ENCODE measurements around the gene NAA25. TPM values are rescaled to one million over a fixed set of nuclear protein-coding genes. Genes with fewer than 3 reads are reported as not detected.
"Not testable (repeated sequence)": the region's sequence is repeated elsewhere in the genome, so short reads cannot be mapped to it uniquely, and the experiment has no call there.

Gene NAA25
- total RNA-seq, 1 experiment from 2014 or later: 55.0 TPM

DNA sequence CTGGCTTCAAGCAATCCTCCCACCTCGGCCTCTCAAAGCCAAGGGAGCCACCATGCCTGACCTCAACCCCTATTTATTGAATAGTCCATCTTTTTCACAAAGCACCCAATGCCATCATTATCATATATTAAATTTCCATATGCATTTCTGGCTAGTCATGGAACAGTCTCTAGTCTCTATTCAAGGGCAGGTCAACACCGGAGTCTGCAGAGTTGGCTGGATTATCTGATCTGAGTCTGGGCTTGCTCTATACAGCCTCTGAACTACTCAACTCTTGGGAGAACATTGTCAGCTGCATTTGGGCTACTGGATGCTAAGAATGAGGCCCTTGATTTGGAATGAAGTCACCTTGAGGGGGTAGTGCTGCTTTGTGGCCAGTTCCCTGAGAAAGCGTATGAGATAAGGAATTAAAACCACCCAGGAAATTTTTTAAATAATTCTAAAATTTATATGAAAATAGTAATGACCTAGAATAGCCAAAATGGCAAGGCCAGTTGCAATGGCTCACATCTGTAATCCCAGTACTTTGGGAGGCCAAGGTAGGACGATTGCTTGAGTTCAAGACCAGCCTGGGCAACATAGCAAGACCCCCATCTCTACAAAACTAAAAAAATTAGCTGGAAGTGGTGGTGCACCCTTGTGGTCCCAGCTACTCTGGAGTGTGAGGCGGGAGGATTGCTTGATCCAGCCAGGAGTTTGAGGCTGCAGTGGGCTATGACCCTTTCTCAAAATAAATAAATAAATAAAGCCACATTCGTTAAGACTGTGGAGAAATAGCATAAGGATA lies 6.9 kb upstream of the NAA25 start:
- Mint-ChIP-seq H3K4me3 (ENCODE audit: low read depth, unreplicated experiment) (no peak overlapping the region), H3K4me1 (ENCODE audit: low read depth, unreplicated experiment) (peaks cover 40% of the 10 kb centered on the region), H3K27ac (ENCODE audit: unreplicated experiment) (no peak overlapping the region), H3K36me3 (ENCODE audit: insufficient read depth, unreplicated experiment) (peaks cover 14% of the 10 kb centered on the region), H3K27me3 (ENCODE audit: unreplicated experiment) (no peaks in the 10 kb centered on the region), H3K9me3 (ENCODE audit: low read depth, unreplicated experiment) (no peaks in the 10 kb centered on the region)
- no TSS peak for BruUV-seq (replicated peaks)
- no peak for DNase-seq
- intact Hi-C loops (cut with micrococcal nuclease; ENCODE audit: unreplicated experiment): loop anchor here (10.0 kb wide), 1 partner anchor 269 kb away; the partner anchor contains the start of gene HECTD4
- CTCF ChIA-PET: interaction anchor here (0.6 kb wide), 1 partner anchor 17 kb away, joined by 4 read pairs; no protein-coding TSS in a partner anchor
- TF ChIP-seq, protein P1, sequence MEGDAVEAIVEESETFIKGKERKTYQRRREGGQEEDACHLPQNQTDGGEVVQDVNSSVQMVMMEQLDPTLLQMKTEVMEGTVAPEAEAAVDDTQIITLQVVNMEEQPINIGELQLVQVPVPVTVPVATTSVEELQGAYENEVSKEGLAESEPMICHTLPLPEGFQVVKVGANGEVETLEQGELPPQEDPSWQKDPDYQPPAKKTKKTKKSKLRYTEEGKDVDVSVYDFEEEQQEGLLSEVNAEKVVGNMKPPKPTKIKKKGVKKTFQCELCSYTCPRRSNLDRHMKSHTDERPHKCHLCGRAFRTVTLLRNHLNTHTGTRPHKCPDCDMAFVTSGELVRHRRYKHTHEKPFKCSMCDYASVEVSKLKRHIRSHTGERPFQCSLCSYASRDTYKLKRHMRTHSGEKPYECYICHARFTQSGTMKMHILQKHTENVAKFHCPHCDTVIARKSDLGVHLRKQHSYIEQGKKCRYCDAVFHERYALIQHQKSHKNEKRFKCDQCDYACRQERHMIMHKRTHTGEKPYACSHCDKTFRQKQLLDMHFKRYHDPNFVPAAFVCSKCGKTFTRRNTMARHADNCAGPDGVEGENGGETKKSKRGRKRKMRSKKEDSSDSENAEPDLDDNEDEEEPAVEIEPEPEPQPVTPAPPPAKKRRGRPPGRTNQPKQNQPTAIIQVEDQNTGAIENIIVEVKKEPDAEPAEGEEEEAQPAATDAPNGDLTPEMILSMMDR (IDR thresholded peaks at IDR 0.05; ENCODE audit: unreplicated experiment): no peak

DNA sequence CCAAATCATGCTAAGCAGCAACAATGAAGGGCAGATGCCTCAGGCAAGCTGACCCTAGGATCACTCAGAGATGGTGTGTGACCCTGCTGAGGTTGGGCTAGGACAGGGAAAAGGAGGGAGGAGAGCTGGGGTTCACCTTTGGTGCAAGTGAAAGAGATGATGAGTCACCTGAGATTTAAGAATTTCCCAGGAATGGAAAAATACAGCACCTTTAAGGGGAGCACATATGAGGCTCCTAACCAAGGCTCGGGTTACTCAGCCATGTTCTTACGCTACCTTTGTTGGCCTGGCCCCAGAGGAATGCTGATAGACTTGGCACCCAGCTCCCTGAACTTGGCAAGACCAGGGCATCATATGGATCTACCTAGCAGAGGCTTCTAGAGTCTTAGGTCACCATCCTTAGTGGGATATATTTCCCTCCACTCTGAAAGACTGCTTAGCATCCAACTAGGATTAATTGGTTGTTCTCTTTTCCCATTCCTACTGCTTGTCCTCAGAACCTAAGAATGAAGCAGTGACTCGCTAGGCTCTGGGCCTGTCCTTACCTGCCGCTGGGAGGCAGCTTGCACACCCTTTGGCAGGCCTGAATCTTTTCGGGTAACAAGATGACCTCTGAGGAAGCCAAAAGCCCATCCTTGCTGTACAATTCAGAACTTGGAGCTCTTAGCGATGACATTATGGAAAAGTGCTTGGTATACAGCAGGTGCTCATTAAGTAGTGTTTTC lies 4.0 kb upstream of the NAA25 start:
- TF ChIP-seq, protein P1 (IDR thresholded peaks at IDR 0.05; ENCODE audit: unreplicated experiment): no peak
- CTCF ChIA-PET: interaction anchor here (0.6 to 1.5 kb wide), 6 partner anchors 10 to 99 kb away, joined by 3 to 6 read pairs (median 4); partner anchors contain the start of genes ERP29, TMEM116 and TRAFD1
- Mint-ChIP-seq H3K9me3 (ENCODE audit: low read depth, unreplicated experiment) (no peaks in the 10 kb centered on the region), H3K27me3 (ENCODE audit: unreplicated experiment) (no peaks in the 10 kb centered on the region), H3K27ac (ENCODE audit: unreplicated experiment) (peak overlapping the region; percentile 92), H3K4me3 (ENCODE audit: low read depth, unreplicated experiment) (peak overlapping the region; percentile 50), H3K4me1 (ENCODE audit: low read depth, unreplicated experiment) (peaks cover 45% of the 10 kb centered on the region), H3K36me3 (ENCODE audit: insufficient read depth, unreplicated experiment) (peaks cover 35% of the 10 kb centered on the region)
- intact Hi-C loops (cut with micrococcal nuclease; ENCODE audit: unreplicated experiment): loop anchor here (10.0 kb wide), 1 partner anchor 272 kb away; the partner anchor contains the start of gene HECTD4
- BruUV-seq (replicated peaks): no TSS peak
- DNase-seq: peak; percentile 85

DNA sequence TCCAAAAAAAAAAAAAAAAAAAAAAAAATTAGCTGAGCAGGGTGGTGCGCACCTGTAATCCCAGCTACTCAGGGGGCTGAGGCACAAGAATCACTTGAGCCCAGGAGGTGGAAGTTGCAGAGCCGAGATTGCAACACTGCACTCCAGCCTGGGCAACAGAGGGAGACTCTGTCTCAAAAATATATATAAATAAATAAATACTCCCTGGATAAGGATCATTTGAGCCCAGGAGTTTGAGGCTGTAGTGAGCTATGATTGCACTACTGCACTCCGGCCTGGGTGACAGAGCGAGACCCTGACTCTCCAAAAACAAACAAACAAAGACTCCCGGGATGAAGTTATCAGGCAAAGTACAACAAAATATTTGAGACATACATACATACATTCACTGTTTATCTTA lies 3.3 kb upstream of the NAA25 start:
- H3K4me3 Mint-ChIP-seq (ENCODE audit: low read depth, unreplicated experiment): peak overlapping the region; percentile 50
- DNase-seq: peak; percentile 19
- TF ChIP-seq, protein P1 (IDR thresholded peaks at IDR 0.05; ENCODE audit: unreplicated experiment): no peak
- CTCF ChIA-PET: interaction anchor here (0.6 to 1.5 kb wide), 7 partner anchors 11 to 197 kb away, joined by 3 to 7 read pairs (median 4); partner anchors contain the start of genes ERP29, TMEM116 and TRAFD1
- H3K27me3 Mint-ChIP-seq (ENCODE audit: unreplicated experiment): no peaks in the 10 kb centered on the region
- peaks cover 39% of the 10 kb centered on the region for H3K4me1 Mint-ChIP-seq (ENCODE audit: low read depth, unreplicated experiment)
- BruUV-seq (replicated peaks): no TSS peak
- no peaks in the 10 kb centered on the region for H3K9me3 Mint-ChIP-seq (ENCODE audit: low read depth, unreplicated experiment)
- H3K36me3 Mint-ChIP-seq (ENCODE audit: insufficient read depth, unreplicated experiment): peaks cover 36% of the 10 kb centered on the region
- peak overlapping the region; percentile 92 for H3K27ac Mint-ChIP-seq (ENCODE audit: unreplicated experiment)
- intact Hi-C loops (cut with micrococcal nuclease; ENCODE audit: unreplicated experiment): loop anchor here (10.0 kb wide), 1 partner anchor 273 kb away; the partner anchor contains the start of gene HECTD4

DNA sequence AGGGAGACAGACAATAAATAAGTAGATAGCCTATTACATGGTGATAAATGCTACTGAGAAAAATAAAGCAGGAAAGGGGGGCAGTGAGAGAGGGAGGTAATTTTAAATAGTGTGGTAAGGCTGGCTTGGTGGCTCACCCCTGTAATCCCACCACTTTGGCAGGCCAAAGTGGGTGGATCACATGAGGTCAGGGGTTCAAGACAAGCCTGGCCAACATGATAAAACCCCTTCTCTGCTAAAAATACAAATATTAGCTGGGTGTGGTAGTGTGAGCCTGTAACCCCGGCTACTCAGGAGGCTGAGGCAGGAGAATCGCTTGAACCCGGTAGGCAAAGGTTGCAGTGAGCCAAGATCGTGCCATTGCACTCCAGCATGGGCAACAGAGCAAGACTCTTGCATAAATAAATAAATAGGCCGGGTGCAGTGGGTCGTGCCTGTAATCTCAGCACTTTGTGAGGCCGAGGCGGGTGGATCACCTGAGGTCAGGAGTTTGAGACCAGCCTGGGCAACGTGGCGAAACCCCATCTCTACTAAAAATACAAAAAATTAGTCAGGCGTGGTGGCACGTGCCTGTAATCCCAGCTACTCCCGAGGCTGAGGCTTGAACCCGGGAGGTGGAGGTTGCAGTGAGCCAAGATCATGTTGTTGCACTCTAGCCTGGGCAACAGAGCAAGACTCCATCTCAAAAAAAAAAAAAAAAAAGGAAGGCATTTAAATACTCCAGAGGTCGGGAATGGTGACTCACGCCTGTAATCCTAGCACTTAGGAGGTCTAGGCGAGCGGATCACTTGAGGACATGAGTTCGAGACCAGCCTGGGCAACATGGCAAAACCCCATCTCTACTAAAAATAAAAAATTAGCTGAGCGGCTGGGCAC lies 2.4 kb upstream of the NAA25 start:
- intact Hi-C loops (cut with micrococcal nuclease; ENCODE audit: unreplicated experiment): loop anchor here (10.0 kb wide), 1 partner anchor 274 kb away; the partner anchor contains the start of gene HECTD4
- H3K36me3 Mint-ChIP-seq (ENCODE audit: insufficient read depth, unreplicated experiment): peaks cover 43% of the 10 kb centered on the region
- not testable (repeated sequence) for H3K9me3 Mint-ChIP-seq (ENCODE audit: low read depth, unreplicated experiment); H3K4me3 Mint-ChIP-seq (ENCODE audit: low read depth, unreplicated experiment); H3K27me3 Mint-ChIP-seq (ENCODE audit: unreplicated experiment); DNase-seq; BruUV-seq (replicated peaks)
- CTCF ChIA-PET: interaction anchor here (0.7 to 1.5 kb wide), 2 partner anchors 12 to 198 kb away, joined by 5 to 7 read pairs; no protein-coding TSS in a partner anchor
- peaks cover 38% of the 10 kb centered on the region for H3K4me1 Mint-ChIP-seq (ENCODE audit: low read depth, unreplicated experiment)
- peak overlapping the region; percentile 46 for H3K27ac Mint-ChIP-seq (ENCODE audit: unreplicated experiment)
